Measurements from ENCODE around the gene TTC5.
"Not testable (repeated sequence)": the region's sequence is repeated elsewhere in the genome, so short reads cannot be mapped to it uniquely, and the experiment has no call there.

Gene TTC5

DNA sequence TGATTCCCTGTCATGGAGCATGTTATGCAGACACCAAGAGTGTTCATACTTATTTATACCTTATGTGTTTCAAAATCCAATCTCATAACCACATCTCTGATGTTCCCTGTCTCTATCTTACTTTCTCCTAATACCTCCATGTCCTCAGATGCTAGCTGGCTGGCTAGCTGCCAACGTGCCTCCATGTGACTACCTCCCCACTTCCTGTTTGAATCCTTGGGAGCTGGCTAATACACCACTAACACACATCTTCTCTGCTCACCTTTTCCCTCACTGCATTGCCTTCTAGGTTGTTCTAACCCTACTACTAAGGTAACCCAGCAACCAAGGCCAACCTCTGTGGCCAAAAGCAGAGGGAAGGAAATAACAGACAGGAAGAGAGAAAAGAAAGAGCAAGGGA, 27.3 kb downstream of the TTC5 start:
- Histone ChIP-seq H3K4me2 (ENCODE audit: low read length) (no peak overlapping the region), H3K27ac (ENCODE audit: low read depth, low read length) (no peak overlapping the region), H3K4me3 (ENCODE audit: low read length) (no peak overlapping the region), H3F3A (ENCODE audit: control insufficient read depth, insufficient read depth) (no peaks in the 10 kb centered on the region), H4K20me1 (ENCODE audit: control insufficient read depth, insufficient read depth, low read depth, low read length) (no peaks in the 10 kb centered on the region), H3K27me3 (ENCODE audit: control insufficient read depth, low read length) (no peaks in the 10 kb centered on the region), H3K9me3 (ENCODE audit: control insufficient read depth, insufficient read depth, low read length) (peaks cover 6% of the 10 kb centered on the region; the same call in 1 of the 2 replicates), H3K9me2 (replicated peaks; ENCODE audit: control insufficient read depth, low read length) (no peaks in the 10 kb centered on the region), H3K36me3 (ENCODE audit: control insufficient read depth, low read length) (no peaks in the 10 kb centered on the region), H3K79me2 (ENCODE audit: control insufficient read depth, low read length) (no peaks in the 10 kb centered on the region), H3K4me1 (ENCODE audit: control insufficient read depth, low read length) (peaks cover 7% of the 10 kb centered on the region)
- TF ChIP-seq, protein P1, sequence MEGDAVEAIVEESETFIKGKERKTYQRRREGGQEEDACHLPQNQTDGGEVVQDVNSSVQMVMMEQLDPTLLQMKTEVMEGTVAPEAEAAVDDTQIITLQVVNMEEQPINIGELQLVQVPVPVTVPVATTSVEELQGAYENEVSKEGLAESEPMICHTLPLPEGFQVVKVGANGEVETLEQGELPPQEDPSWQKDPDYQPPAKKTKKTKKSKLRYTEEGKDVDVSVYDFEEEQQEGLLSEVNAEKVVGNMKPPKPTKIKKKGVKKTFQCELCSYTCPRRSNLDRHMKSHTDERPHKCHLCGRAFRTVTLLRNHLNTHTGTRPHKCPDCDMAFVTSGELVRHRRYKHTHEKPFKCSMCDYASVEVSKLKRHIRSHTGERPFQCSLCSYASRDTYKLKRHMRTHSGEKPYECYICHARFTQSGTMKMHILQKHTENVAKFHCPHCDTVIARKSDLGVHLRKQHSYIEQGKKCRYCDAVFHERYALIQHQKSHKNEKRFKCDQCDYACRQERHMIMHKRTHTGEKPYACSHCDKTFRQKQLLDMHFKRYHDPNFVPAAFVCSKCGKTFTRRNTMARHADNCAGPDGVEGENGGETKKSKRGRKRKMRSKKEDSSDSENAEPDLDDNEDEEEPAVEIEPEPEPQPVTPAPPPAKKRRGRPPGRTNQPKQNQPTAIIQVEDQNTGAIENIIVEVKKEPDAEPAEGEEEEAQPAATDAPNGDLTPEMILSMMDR (IDR thresholded peaks at IDR 0.05; ENCODE audit: low read depth, low read length, poor library complexity, severe bottlenecking) = no peak
- no peak for TF ChIP-seq EZH2phosphoT487 (IDR thresholded peaks at IDR 0.05; ENCODE audit: borderline replicate concordance, low read length)

DNA sequence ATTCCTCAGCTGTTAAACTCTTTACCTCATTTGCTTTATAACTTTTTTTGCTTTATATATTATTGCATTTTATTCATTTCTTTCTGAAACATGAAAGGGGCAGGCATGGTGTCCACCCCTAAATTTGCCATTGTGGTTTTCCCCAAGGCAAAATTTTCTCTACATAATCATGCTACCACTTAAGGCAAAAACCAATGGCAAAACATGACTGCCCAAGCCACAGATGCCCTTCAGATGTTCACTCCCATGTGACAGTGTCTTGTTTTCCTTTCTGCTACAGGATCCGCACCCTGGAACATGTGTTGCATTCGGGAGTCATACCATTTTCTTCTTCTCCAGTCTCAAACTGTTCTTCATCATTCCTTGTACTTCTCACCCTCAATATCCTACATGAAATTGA, 28.3 kb downstream of the TTC5 start:
- no peaks in the 10 kb centered on the region for H3F3A ChIP-seq (ENCODE audit: control insufficient read depth, insufficient read depth)
- no peak overlapping the region for H3K4me2 ChIP-seq (ENCODE audit: low read length)
- no peak overlapping the region for H3K4me3 ChIP-seq (ENCODE audit: low read length)
- peaks cover 12% of the 10 kb centered on the region; the same call in 1 of the 2 replicates for H3K9me3 ChIP-seq (ENCODE audit: control insufficient read depth, insufficient read depth, low read length)
- H4K20me1 ChIP-seq (ENCODE audit: control insufficient read depth, insufficient read depth, low read depth, low read length) = no peaks in the 10 kb centered on the region
- no peaks in the 10 kb centered on the region for H3K79me2 ChIP-seq (ENCODE audit: control insufficient read depth, low read length)
- H3K27ac ChIP-seq (ENCODE audit: low read depth, low read length) = no peak overlapping the region
- no peaks in the 10 kb centered on the region for H3K36me3 ChIP-seq (ENCODE audit: control insufficient read depth, low read length)
- H3K4me1 ChIP-seq (ENCODE audit: control insufficient read depth, low read length) = peaks cover 7% of the 10 kb centered on the region
- H3K27me3 ChIP-seq (ENCODE audit: control insufficient read depth, low read length) = no peaks in the 10 kb centered on the region
- no peaks in the 10 kb centered on the region for H3K9me2 ChIP-seq (replicated peaks; ENCODE audit: control insufficient read depth, low read length)
- TF ChIP-seq EZH2phosphoT487 (IDR thresholded peaks at IDR 0.05; ENCODE audit: borderline replicate concordance, low read length) = no peak
- TF ChIP-seq, protein P1 (IDR thresholded peaks at IDR 0.05; ENCODE audit: low read depth, low read length, poor library complexity, severe bottlenecking) = no peak

DNA sequence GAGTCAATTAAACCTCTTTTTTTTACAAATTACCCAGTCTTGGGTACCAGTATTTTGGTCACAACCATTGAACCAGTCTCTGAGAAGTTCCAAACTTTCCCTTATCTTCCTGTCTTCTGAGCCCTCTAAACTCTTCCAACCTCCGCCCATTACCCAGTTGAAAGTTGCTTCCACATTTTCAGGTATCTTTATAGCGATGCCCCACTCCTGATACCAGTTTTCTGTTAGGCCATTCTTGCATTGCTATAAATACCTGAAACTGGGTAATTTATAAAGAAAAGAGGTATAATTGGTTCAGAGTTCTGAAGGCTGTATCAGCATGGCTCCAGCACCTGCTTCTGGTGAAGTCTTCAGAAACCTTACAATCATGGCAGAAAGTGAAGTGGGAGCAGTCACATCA, 31.7 kb downstream of the TTC5 start:
- no peak for TF ChIP-seq EZH2phosphoT487 (IDR thresholded peaks at IDR 0.05; ENCODE audit: borderline replicate concordance, low read length)
- TF ChIP-seq, protein P1 (IDR thresholded peaks at IDR 0.05; ENCODE audit: low read depth, low read length, poor library complexity, severe bottlenecking) = no peak

DNA sequence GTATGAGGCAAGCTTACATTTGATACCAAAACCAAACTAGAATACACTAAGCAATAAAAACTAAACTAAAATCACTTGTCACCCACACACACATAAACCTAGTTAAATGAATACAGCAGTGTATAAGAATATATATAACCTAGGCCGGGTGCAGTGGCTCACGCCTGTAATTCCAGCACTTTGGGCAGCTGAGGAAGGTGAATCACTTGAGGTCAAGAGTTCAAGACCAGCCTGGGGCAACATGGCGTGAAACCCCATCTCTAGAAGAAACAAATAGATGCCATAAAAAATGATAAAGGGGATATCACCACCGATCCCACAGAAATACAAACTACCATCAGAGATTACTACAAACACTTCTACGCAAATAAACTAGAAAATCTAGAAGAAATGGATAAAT, 41.4 kb downstream of the TTC5 start:
- H4K20me1 ChIP-seq (ENCODE audit: control insufficient read depth, insufficient read depth, low read depth, low read length); H3K4me1 ChIP-seq (ENCODE audit: control insufficient read depth, low read length); H3K36me3 ChIP-seq (ENCODE audit: control insufficient read depth, low read length); H3K27me3 ChIP-seq (ENCODE audit: control insufficient read depth, low read length); H3K9me2 ChIP-seq (replicated peaks; ENCODE audit: control insufficient read depth, low read length); H3K4me2 ChIP-seq (ENCODE audit: low read length); H3K27ac ChIP-seq (ENCODE audit: low read depth, low read length); H3F3A ChIP-seq (ENCODE audit: control insufficient read depth, insufficient read depth); H3K4me3 ChIP-seq (ENCODE audit: low read length); H3K9me3 ChIP-seq (ENCODE audit: control insufficient read depth, insufficient read depth, low read length); H3K79me2 ChIP-seq (ENCODE audit: control insufficient read depth, low read length): not testable (repeated sequence)

More for the DNA sequence above, 31.7 kb downstream of the TTC5 start:
- Histone ChIP-seq H3K27ac (ENCODE audit: low read depth, low read length) (no peak overlapping the region), H3K9me3 (ENCODE audit: control insufficient read depth, insufficient read depth, low read length) (peaks cover 12% of the 10 kb centered on the region; the same call in 1 of the 2 replicates), H3K4me1 (ENCODE audit: control insufficient read depth, low read length) (peaks cover 7% of the 10 kb centered on the region), H3K79me2 (ENCODE audit: control insufficient read depth, low read length) (no peaks in the 10 kb centered on the region), H4K20me1 (ENCODE audit: control insufficient read depth, insufficient read depth, low read depth, low read length) (no peaks in the 10 kb centered on the region), H3K27me3 (ENCODE audit: control insufficient read depth, low read length) (no peaks in the 10 kb centered on the region), H3K4me3 (ENCODE audit: low read length) (no peak overlapping the region), H3K36me3 (ENCODE audit: control insufficient read depth, low read length) (no peaks in the 10 kb centered on the region), H3F3A (ENCODE audit: control insufficient read depth, insufficient read depth) (no peaks in the 10 kb centered on the region), H3K9me2 (replicated peaks; ENCODE audit: control insufficient read depth, low read length) (no peaks in the 10 kb centered on the region), H3K4me2 (ENCODE audit: low read length) (no peak overlapping the region)

All from DOHH2 (cell line).